Measurements from ENCODE around the gene JMJD7. TPM values are rescaled to one million over a fixed set of nuclear protein-coding genes. Genes with fewer than 3 reads are reported as not detected.

The JMJD7 gene
- total RNA-seq, 4 donors from 2014 or later = 0.59 to 27.2 (median 9.8) TPM

GRCh38 chr15:41811432-41812195 is 16.3 kb upstream of the JMJD7 start:
- intact Hi-C loops (cut with DNase I; ENCODE audit: low total_unique reads) = loop anchor here (5.0 kb wide), 2 partner anchors 39 to 204 kb away; partner anchors contain the start of gene MAPKBP1
- H3K36me3 ChIP-seq = no peaks in the 10 kb centered on the region
- H3K4me1 ChIP-seq = no peaks in the 10 kb centered on the region
- peak; percentile 87 to 88 for DNase-seq
- TF ChIP-seq, protein P1, sequence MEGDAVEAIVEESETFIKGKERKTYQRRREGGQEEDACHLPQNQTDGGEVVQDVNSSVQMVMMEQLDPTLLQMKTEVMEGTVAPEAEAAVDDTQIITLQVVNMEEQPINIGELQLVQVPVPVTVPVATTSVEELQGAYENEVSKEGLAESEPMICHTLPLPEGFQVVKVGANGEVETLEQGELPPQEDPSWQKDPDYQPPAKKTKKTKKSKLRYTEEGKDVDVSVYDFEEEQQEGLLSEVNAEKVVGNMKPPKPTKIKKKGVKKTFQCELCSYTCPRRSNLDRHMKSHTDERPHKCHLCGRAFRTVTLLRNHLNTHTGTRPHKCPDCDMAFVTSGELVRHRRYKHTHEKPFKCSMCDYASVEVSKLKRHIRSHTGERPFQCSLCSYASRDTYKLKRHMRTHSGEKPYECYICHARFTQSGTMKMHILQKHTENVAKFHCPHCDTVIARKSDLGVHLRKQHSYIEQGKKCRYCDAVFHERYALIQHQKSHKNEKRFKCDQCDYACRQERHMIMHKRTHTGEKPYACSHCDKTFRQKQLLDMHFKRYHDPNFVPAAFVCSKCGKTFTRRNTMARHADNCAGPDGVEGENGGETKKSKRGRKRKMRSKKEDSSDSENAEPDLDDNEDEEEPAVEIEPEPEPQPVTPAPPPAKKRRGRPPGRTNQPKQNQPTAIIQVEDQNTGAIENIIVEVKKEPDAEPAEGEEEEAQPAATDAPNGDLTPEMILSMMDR (IDR thresholded peaks at IDR 0.05) = peak; percentile 87 to 93 (median 90)
- no peak for TF ChIP-seq POLR2A (IDR thresholded peaks at IDR 0.05)
- no peaks in the 10 kb centered on the region for H3K27me3 ChIP-seq
- no peak overlapping the region for H3K27ac ChIP-seq
- no peaks in the 10 kb centered on the region for H3K9me3 ChIP-seq
- no peak overlapping the region for H3K4me3 ChIP-seq

GRCh38 chr15:41812820-41813375 is 15.0 kb upstream of the JMJD7 start:
- Histone ChIP-seq H3K27me3 (no peaks in the 10 kb centered on the region), H3K36me3 (no peaks in the 10 kb centered on the region), H3K4me3 (no peak overlapping the region), H3K4me1 (no peaks in the 10 kb centered on the region), H3K27ac (no peak overlapping the region), H3K9me3 (no peaks in the 10 kb centered on the region)
- no peak for DNase-seq
- TF ChIP-seq, protein P1 (IDR thresholded peaks at IDR 0.05) = no peak
- no peak for TF ChIP-seq POLR2A (IDR thresholded peaks at IDR 0.05)
- intact Hi-C loops (cut with DNase I; ENCODE audit: low total_unique reads) = loop anchor here (5.0 kb wide), 2 partner anchors 41 to 206 kb away; partner anchors contain the start of gene MAPKBP1

GRCh38 chr15:41813426-41813825 is 14.5 kb upstream of the JMJD7 start:
- H3K4me3 ChIP-seq = no peak overlapping the region
- H3K36me3 ChIP-seq = no peaks in the 10 kb centered on the region

DNA sequence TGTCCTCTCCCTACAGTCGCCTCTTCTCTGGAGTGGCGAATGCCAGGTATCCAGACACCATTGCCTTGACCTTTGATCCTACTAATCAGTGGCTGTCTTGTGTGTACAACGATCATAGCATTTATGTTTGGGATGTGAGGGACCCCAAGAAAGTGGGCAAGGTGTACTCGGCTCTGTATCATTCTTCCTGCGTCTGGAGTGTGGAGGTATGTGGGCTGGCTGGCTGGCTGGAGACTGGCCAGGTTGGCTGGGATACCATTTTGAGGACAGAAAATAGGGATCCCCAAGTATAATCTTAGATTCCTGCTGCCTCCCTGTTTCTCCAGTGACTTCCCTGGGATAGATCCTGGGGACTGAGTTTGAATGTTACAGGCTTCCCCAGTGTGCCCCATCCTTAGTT is 13.4 kb upstream of the JMJD7 start:
- H3K36me3 ChIP-seq = no peaks in the 10 kb centered on the region
- H3K9me3 ChIP-seq = no peaks in the 10 kb centered on the region
- no peak for DNase-seq
- no peaks in the 10 kb centered on the region for H3K4me1 ChIP-seq
- no peaks in the 10 kb centered on the region for H3K27me3 ChIP-seq
- H3K27ac ChIP-seq = no peak overlapping the region
- TF ChIP-seq, protein P1 (IDR thresholded peaks at IDR 0.05) = no peak
- no peak for TF ChIP-seq POLR2A (IDR thresholded peaks at IDR 0.05)
- intact Hi-C loops (cut with DNase I; ENCODE audit: low total_unique reads) = loop anchor here (5.0 kb wide), 2 partner anchors 42 to 207 kb away; partner anchors contain the start of gene MAPKBP1
- H3K4me3 ChIP-seq = no peak overlapping the region

More at GRCh38 chr15:41813426-41813825, 14.5 kb upstream of the JMJD7 start:
- Histone ChIP-seq H3K4me1 (no peaks in the 10 kb centered on the region), H3K27me3 (no peaks in the 10 kb centered on the region), H3K9me3 (no peaks in the 10 kb centered on the region), H3K27ac (no peak overlapping the region)
- TF ChIP-seq, protein P1 (IDR thresholded peaks at IDR 0.05) = no peak
- TF ChIP-seq POLR2A (IDR thresholded peaks at IDR 0.05) = no peak
- DNase-seq = no peak
- intact Hi-C loops (cut with DNase I; ENCODE audit: low total_unique reads) = loop anchor here (5.0 kb wide), 2 partner anchors 41 to 206 kb away; partner anchors contain the start of gene MAPKBP1

GRCh38 chr15:41816788-41817187 is 11.1 kb upstream of the JMJD7 start:
- no peaks in the 10 kb centered on the region for H3K9me3 ChIP-seq
- H3K27me3 ChIP-seq = no peaks in the 10 kb centered on the region
- TF ChIP-seq, protein P1 (IDR thresholded peaks at IDR 0.05) = no peak
- TF ChIP-seq POLR2A (IDR thresholded peaks at IDR 0.05) = no peak
- H3K36me3 ChIP-seq = no peaks in the 10 kb centered on the region
- H3K4me1 ChIP-seq = no peaks in the 10 kb centered on the region
- intact Hi-C loops (cut with DNase I; ENCODE audit: low total_unique reads) = no loop called here
- no peak overlapping the region for H3K4me3 ChIP-seq
- no peak overlapping the region for H3K27ac ChIP-seq
- no peak for DNase-seq

All from uterus (tissue), 4 donors.